Measurements from ENCODE around the gene CABP1. TPM values are rescaled to one million over a fixed set of nuclear protein-coding genes. Genes with fewer than 3 reads are reported as not detected.
A peak's percentile ranks its signal among the peaks of the same experiment; 100 is the strongest.

CABP1 gene
- total RNA-seq, 1 donor from 2014 or later, result not detected

- DNase-seq (ENCODE audit: low read depth), result no peak
These were observed 9.3 kb upstream of the CABP1 start for GRCh38 chr12:120631097-120631496.

GRCh38 chr12:120640861-120641833 lies 721 bp downstream of the CABP1 start:
- peak overlapping the region; percentile 29 for H3K4me3 ChIP-seq (ENCODE audit: low read depth, low read length)
- TF ChIP-seq, protein P1, sequence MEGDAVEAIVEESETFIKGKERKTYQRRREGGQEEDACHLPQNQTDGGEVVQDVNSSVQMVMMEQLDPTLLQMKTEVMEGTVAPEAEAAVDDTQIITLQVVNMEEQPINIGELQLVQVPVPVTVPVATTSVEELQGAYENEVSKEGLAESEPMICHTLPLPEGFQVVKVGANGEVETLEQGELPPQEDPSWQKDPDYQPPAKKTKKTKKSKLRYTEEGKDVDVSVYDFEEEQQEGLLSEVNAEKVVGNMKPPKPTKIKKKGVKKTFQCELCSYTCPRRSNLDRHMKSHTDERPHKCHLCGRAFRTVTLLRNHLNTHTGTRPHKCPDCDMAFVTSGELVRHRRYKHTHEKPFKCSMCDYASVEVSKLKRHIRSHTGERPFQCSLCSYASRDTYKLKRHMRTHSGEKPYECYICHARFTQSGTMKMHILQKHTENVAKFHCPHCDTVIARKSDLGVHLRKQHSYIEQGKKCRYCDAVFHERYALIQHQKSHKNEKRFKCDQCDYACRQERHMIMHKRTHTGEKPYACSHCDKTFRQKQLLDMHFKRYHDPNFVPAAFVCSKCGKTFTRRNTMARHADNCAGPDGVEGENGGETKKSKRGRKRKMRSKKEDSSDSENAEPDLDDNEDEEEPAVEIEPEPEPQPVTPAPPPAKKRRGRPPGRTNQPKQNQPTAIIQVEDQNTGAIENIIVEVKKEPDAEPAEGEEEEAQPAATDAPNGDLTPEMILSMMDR (IDR thresholded peaks at IDR 0.05; ENCODE audit: insufficient read depth, low read length, severe bottlenecking), result no peak
- H3K27me3 ChIP-seq (ENCODE audit: control insufficient read depth, insufficient read depth, low read length), result peaks cover 15% of the 10 kb centered on the region
- no peak for FAIRE-seq
- DNase-seq (ENCODE audit: low read depth), result peak; percentile 23
- H3K36me3 ChIP-seq (ENCODE audit: control insufficient read depth, insufficient read depth, low read length), result no peaks in the 10 kb centered on the region

More at GRCh38 chr12:120631097-120631496, 9.3 kb upstream of the CABP1 start:
- Histone ChIP-seq H3K4me3 (ENCODE audit: low read depth, low read length) (no peak overlapping the region), H3K36me3 (ENCODE audit: control insufficient read depth, insufficient read depth, low read length) (no peaks in the 10 kb centered on the region), H3K27me3 (ENCODE audit: control insufficient read depth, insufficient read depth, low read length) (no peaks in the 10 kb centered on the region)
- FAIRE-seq, result no peak
- TF ChIP-seq, protein P1 (IDR thresholded peaks at IDR 0.05; ENCODE audit: insufficient read depth, low read length, severe bottlenecking), result no peak

- peaks cover 15% of the 10 kb centered on the region for H3K27me3 ChIP-seq (ENCODE audit: control insufficient read depth, insufficient read depth, low read length)
- no peak for FAIRE-seq
- TF ChIP-seq, protein P1 (IDR thresholded peaks at IDR 0.05; ENCODE audit: insufficient read depth, low read length, severe bottlenecking), result no peak
These were observed 1.7 kb downstream of the CABP1 start for GRCh38 chr12:120642121-120642520.

GRCh38 chr12:120642826-120643225 lies 2.4 kb downstream of the CABP1 start:
- DNase-seq (ENCODE audit: low read depth) (peak; percentile 39), FAIRE-seq (no peak)
- Histone ChIP-seq H3K27me3 (ENCODE audit: control insufficient read depth, insufficient read depth, low read length) (peaks cover 15% of the 10 kb centered on the region), H3K36me3 (ENCODE audit: control insufficient read depth, insufficient read depth, low read length) (no peaks in the 10 kb centered on the region), H3K4me3 (ENCODE audit: low read depth, low read length) (no peak overlapping the region)
- TF ChIP-seq, protein P1 (IDR thresholded peaks at IDR 0.05; ENCODE audit: insufficient read depth, low read length, severe bottlenecking), result no peak

More at GRCh38 chr12:120642121-120642520, 1.7 kb downstream of the CABP1 start:
- Histone ChIP-seq H3K4me3 (ENCODE audit: low read depth, low read length) (no peak overlapping the region), H3K36me3 (ENCODE audit: control insufficient read depth, insufficient read depth, low read length) (no peaks in the 10 kb centered on the region)
- no peak for DNase-seq (ENCODE audit: low read depth)

GRCh38 chr12:120643574-120643973 lies 3.1 kb downstream of the CABP1 start:
- FAIRE-seq, result no peak
- no peak for DNase-seq (ENCODE audit: low read depth)

More at GRCh38 chr12:120643574-120643973, 3.1 kb downstream of the CABP1 start:
- Histone ChIP-seq H3K4me3 (ENCODE audit: low read depth, low read length) (no peak overlapping the region), H3K36me3 (ENCODE audit: control insufficient read depth, insufficient read depth, low read length) (no peaks in the 10 kb centered on the region), H3K27me3 (ENCODE audit: control insufficient read depth, insufficient read depth, low read length) (peaks cover 15% of the 10 kb centered on the region)
- TF ChIP-seq, protein P1 (IDR thresholded peaks at IDR 0.05; ENCODE audit: insufficient read depth, low read length, severe bottlenecking), result no peak
